Measurements from ENCODE around the gene RFX4. TPM values are rescaled to one million over a fixed set of nuclear protein-coding genes. Genes with fewer than 3 reads are reported as not detected.

RFX4 gene
- total and polyA plus RNA-seq, 9 of the 15 experiments (the other 6 are each of a cell fraction or from before 2014, with no cell fraction given): not detected

GRCh38 chr12:106585521-106586277 is 2.9 kb downstream of the RFX4 start (continued):
- no peak for TF ChIP-seq MYC (IDR thresholded peaks at IDR 0.05; ENCODE audit: low read depth, low read length)
- no peak for TF ChIP-seq MYC (CRISPR knock-in tag; IDR thresholded peaks at IDR 0.05; ENCODE audit: borderline replicate concordance, low read depth)
- TF ChIP-seq ZNF512 (tag; IDR thresholded peaks at IDR 0.05): no peak
- TF ChIP-seq PTBP1 (IDR thresholded peaks at IDR 0.05; ENCODE audit: low read depth, low read length): no peak
- no peak for TF ChIP-seq FOS (IDR thresholded peaks at IDR 0.05; ENCODE audit: extremely low read depth, insufficient read length)

GRCh38 chr12:106586278-106586802 is 3.5 kb downstream of the RFX4 start:
- Histone ChIP-seq H3K79me2 (ENCODE audit: control insufficient read depth, insufficient read depth, low read length) (no peaks in the 10 kb centered on the region), H3K9ac (ENCODE audit: insufficient read depth in 1 of 2, low read depth in 2 of 2, low read length in 2 of 2) (no peak overlapping the region), H4K20me1 (replicated peaks; ENCODE audit: control insufficient read depth, insufficient read depth, low read length) (no peaks in the 10 kb centered on the region), H3K4me1 (replicated peaks in 1 of 2; ENCODE audit: control insufficient read depth in 2 of 2, insufficient read depth in 2 of 2, low read length in 2 of 2) (peaks cover 0 to 9% of the 10 kb centered on the region in 2 experiments; a peak in 2 of 5 replicates), H3K9me1 (ENCODE audit: control insufficient read depth, insufficient read depth, low read length) (no peaks in the 10 kb centered on the region), H3K36me3 (ENCODE audit: control insufficient read depth, insufficient read depth, low read length) (no peaks in the 10 kb centered on the region), H3K27ac (ENCODE audit: extremely low read depth, low read depth, low read length) (no peak overlapping the region), H3K4me2 (ENCODE audit: insufficient read depth, low read length) (no peak overlapping the region), H2AFZ (ENCODE audit: low read depth, low read length) (no peak overlapping the region), H3K27me3 (ENCODE audit: control insufficient read depth in 2 of 2, insufficient read depth in 2 of 2, low read length in 2 of 2) (peaks cover 47 to 62% of the 10 kb centered on the region in 2 experiments), H3K4me3 (no peak overlapping the region), H3K9me3 (replicated peaks; ENCODE audit: control insufficient read depth, insufficient read depth, low read depth, low read length) (no peaks in the 10 kb centered on the region)
- BruUV-seq (replicated peaks): no TSS peak
- DNase-seq (ENCODE audit: extremely low read depth in 1 of 4, low spot score in 3 of 4): no peak
- ChIA-PET POLR2A (no interaction called here), CTCF (ENCODE audit: low intra/inter-chr PET ratio) (no interaction called here)
- in situ Hi-C loops (cut with MboI): no loop called here
- no peak for FAIRE-seq
- intact Hi-C loops (cut with micrococcal nuclease): no loop called here
- WGBS (ENCODE audit: insufficient coverage, low coverage, missing lambda C conversion rate): 7% methylated on average over 28 of the region's 35 CpGs
- no peak for ATAC-seq
- TF ChIP-seq MLX (CRISPR knock-in tag; conservative IDR thresholded peaks at IDR 0.05) (no peak), SPI1 (IDR thresholded peaks at IDR 0.05; ENCODE audit: borderline replicate concordance, low read depth, low read length) (no peak), MLLT1 (IDR thresholded peaks at IDR 0.05) (no peak), NFIC (IDR thresholded peaks at IDR 0.05) (no peak), IFI16 (CRISPR knock-in tag; IDR thresholded peaks at IDR 0.05) (no peak), E2F1 (CRISPR knock-in tag; IDR thresholded peaks at IDR 0.05) (no peak), ZNF263 (CRISPR knock-in tag; IDR thresholded peaks at IDR 0.05; ENCODE audit: borderline replicate concordance) (no peak), ERF (CRISPR knock-in tag; IDR thresholded peaks at IDR 0.05) (no peak)
